Muscle of leg (tissue), 11 donors: ENCODE data around the gene RUNDC3A. TPM values are rescaled to one million over a fixed set of nuclear protein-coding genes. Genes with fewer than 3 reads are reported as not detected.

Source experiments
- DNase-seq: peaks from one replicate; pipeline ENCODE4 v3.0.0; 2013
- H3K27ac ChIP-seq: one replicate; pipeline ENCODE4 v1.5.1; 2013; ENCODE audit warnings: mild to moderate bottlenecking, low read length, control low read depth
- H3K27me3 ChIP-seq: one replicate; pipeline ENCODE4 v1.6.1; 2013; ENCODE audit warnings: low read length; ENCODE audit not compliant: control insufficient read depth, insufficient read depth
- H3K36me3 ChIP-seq: one replicate; pipeline ENCODE4 v1.6.1; 2013; ENCODE audit warnings: low read length; ENCODE audit not compliant: control insufficient read depth, insufficient read depth
- H3K4me1 ChIP-seq: one replicate; pipeline ENCODE4 v1.6.1; 2013; ENCODE audit warnings: low read length; ENCODE audit not compliant: control insufficient read depth, insufficient read depth
- H3K4me3 ChIP-seq: one replicate; pipeline ENCODE4 v1.5.1; 2013; ENCODE audit warnings: low read length, control low read depth
- H3K9me3 ChIP-seq: replicated peaks from 2 replicates; pipeline ENCODE4 v1.6.1; 2013; ENCODE audit warnings: low read depth, low read length; ENCODE audit not compliant: control insufficient read depth
- WGBS: methylation state at CpG from one replicate; pipeline ENCODE4 v1.1.5; 2013; ENCODE audit warnings: missing lambda C conversion rate; ENCODE audit not compliant: insufficient coverage; 5-methylcytosine and 5-hydroxymethylcytosine counted together
- polyA plus RNA-seq, 8 donors: library from polyadenylated mRNA; unstranded; fragments of 120-200 nt; gene quantifications; one replicate each; pipeline versions ENCODE4 v1.2.1 to v1.2.3, GENCODE V29; 2013; ENCODE audit warnings: inconsistent platforms in 1 of 8, low replicate concordance in 1 of 8; ENCODE audit not compliant: insufficient read length in 8 of 8, insufficient read depth in 1 of 8
- total RNA-seq: library from RNA; stranded (reverse); fragments of 120-200 nt; gene quantifications from one replicate; pipeline ENCODE4 v1.2.4, GENCODE V29; 2013

The RUNDC3A gene
- total and polyA plus RNA-seq, 9 donors = 1.4 to 5.2 (median 3.6) TPM

GRCh38 chr17:44349553-44350070, 41.2 kb downstream of the RUNDC3A start:
- peaks cover 37% of the 10 kb centered on the region for H3K36me3 ChIP-seq
- peaks cover 30% of the 10 kb centered on the region for H3K4me1 ChIP-seq
- no peaks in the 10 kb centered on the region for H3K27me3 ChIP-seq
- WGBS = 88% methylated on average over 10 of the region's 12 CpGs
- no peak for DNase-seq
- no peaks in the 10 kb centered on the region for H3K9me3 ChIP-seq
- H3K27ac ChIP-seq = no peak overlapping the region
- no peak overlapping the region for H3K4me3 ChIP-seq

GRCh38 chr17:44350733-44351226, 42.4 kb downstream of the RUNDC3A start:
- H3K27ac ChIP-seq = no peak overlapping the region
- H3K4me3 ChIP-seq = no peak overlapping the region
- DNase-seq = peak; percentile 62
- no peaks in the 10 kb centered on the region for H3K9me3 ChIP-seq
- peaks cover 35% of the 10 kb centered on the region for H3K4me1 ChIP-seq
- 68% methylated on average over 5 of the region's 6 CpGs for WGBS
- H3K27me3 ChIP-seq = no peaks in the 10 kb centered on the region
- peaks cover 45% of the 10 kb centered on the region for H3K36me3 ChIP-seq

DNA sequence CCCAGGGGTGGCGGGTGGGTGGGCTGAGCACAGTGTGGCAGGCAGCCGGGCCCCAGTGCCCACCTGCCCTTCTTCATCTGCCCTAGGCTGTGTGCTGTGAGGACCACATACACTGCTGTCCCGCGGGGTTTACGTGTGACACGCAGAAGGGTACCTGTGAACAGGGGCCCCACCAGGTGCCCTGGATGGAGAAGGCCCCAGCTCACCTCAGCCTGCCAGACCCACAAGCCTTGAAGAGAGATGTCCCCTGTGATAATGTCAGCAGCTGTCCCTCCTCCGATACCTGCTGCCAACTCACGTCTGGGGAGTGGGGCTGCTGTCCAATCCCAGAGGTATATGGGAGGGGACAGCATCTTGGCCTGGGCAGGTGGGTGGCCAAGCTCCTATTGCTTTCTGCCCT, 43.1 kb downstream of the RUNDC3A start:
- H3K4me1 ChIP-seq = peaks cover 31% of the 10 kb centered on the region
- H3K9me3 ChIP-seq = no peaks in the 10 kb centered on the region
- no peaks in the 10 kb centered on the region for H3K27me3 ChIP-seq
- H3K4me3 ChIP-seq = no peak overlapping the region
- 87% methylated on average over 6 of the region's 8 CpGs for WGBS
- peak; percentile 15 for DNase-seq
- peaks cover 50% of the 10 kb centered on the region for H3K36me3 ChIP-seq
- H3K27ac ChIP-seq = no peak overlapping the region

- H3K4me3 ChIP-seq = no peak overlapping the region
- 77% methylated on average over 33 of the region's 36 CpGs for WGBS
- no peaks in the 10 kb centered on the region for H3K9me3 ChIP-seq
- H3K36me3 ChIP-seq = peaks cover 50% of the 10 kb centered on the region
- H3K4me1 ChIP-seq = peaks cover 31% of the 10 kb centered on the region
- no peaks in the 10 kb centered on the region for H3K27me3 ChIP-seq
- DNase-seq = peak; percentile 27
- H3K27ac ChIP-seq = peak overlapping the region; percentile 85
These were observed 43.8 kb downstream of the RUNDC3A start for GRCh38 chr17:44351961-44352827.

DNA sequence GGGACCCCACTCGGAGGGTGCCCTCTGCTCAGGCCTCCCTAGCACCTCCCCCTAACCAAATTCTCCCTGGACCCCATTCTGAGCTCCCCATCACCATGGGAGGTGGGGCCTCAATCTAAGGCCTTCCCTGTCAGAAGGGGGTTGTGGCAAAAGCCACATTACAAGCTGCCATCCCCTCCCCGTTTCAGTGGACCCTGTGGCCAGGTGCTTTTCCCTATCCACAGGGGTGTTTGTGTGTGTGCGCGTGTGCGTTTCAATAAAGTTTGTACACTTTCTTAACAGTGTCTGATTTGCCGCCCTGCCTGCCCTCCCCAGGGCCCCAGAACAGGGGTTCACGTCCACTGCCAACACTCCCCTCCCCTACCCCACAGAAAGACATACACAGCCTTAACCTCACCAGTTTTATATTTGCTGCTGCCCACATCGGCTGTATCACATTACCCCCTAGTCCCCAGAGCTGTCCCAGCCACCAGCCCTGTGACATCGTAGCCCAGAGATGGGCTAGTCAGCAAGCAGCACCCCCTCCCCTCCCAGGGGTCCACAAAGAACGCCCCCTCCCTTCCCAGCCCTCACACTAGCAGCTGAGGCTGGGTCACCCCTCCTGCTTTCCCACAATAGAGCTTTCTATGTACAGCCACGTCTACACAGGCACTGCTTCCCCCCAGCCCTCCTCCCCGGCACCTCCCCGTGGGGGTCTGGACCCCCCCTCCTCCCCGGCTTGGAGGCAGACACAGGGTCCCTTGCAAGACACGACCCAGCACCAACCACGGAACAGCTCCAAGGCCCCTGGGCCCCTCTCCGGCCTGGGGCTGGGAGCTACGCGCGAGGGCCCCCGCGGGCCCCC, 44.6 kb downstream of the RUNDC3A start:
- H3K27me3 ChIP-seq = no peaks in the 10 kb centered on the region
- WGBS = 25% methylated on average over 20 of the region's 22 CpGs
- H3K4me1 ChIP-seq = peaks cover 35% of the 10 kb centered on the region
- peak overlapping the region; percentile 85 for H3K27ac ChIP-seq
- H3K9me3 ChIP-seq = no peaks in the 10 kb centered on the region
- H3K4me3 ChIP-seq = peak overlapping the region; percentile 32
- peak; percentile 59 for DNase-seq
- peaks cover 54% of the 10 kb centered on the region for H3K36me3 ChIP-seq

DNA sequence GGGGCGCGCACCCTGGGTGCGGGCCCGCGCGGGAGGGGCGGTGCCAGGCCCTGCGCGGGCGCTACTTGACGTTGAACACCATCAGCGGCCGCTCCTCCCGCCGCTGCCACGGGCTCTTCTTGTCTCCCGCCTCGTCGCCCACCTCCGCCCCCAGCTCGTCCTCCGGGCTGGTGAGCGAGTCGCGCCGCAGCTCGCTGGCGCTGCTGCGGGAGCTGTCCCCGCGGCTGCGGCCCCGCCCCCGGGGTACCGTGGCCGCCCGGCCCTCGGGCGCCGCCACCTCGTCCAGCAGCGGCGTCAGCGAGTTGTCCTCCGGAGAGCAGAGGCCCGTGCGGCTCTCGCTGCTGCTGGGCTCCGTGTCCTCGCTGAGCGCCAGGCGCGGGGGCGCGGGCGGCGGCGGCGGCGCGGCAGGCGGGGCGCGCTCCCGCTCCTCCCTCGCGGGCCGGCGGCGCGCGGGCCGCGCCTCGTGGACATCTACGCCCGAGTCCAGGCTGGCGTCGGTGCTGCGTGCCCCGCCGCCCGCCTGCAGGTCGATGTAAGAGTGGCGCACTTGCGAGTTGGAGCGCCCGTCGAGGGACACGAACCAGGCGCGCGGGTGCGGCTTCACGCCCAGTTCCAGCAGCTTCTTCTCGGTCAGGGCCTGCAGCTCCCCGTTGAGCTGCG, 45.4 kb downstream of the RUNDC3A start:
- 15% methylated on average over 98 of the region's 98 CpGs for WGBS
- no peaks in the 10 kb centered on the region for H3K9me3 ChIP-seq
- H3K4me3 ChIP-seq = peak overlapping the region; percentile 41
- peak overlapping the region; percentile 85 for H3K27ac ChIP-seq
- H3K27me3 ChIP-seq = no peaks in the 10 kb centered on the region
- peaks cover 57% of the 10 kb centered on the region for H3K36me3 ChIP-seq
- DNase-seq = peak; percentile 65
- peaks cover 42% of the 10 kb centered on the region for H3K4me1 ChIP-seq

- 21% methylated on average over 68 of the region's 77 CpGs for WGBS
- Histone ChIP-seq H3K4me1 (peaks cover 48% of the 10 kb centered on the region), H3K27ac (peak overlapping the region; percentile 20), H3K27me3 (no peaks in the 10 kb centered on the region), H3K9me3 (no peaks in the 10 kb centered on the region), H3K36me3 (peaks cover 53% of the 10 kb centered on the region), H3K4me3 (peak overlapping the region; percentile 21)
- DNase-seq = peak; percentile 77
These were observed 46.5 kb downstream of the RUNDC3A start for GRCh38 chr17:44354582-44355561.

DNA sequence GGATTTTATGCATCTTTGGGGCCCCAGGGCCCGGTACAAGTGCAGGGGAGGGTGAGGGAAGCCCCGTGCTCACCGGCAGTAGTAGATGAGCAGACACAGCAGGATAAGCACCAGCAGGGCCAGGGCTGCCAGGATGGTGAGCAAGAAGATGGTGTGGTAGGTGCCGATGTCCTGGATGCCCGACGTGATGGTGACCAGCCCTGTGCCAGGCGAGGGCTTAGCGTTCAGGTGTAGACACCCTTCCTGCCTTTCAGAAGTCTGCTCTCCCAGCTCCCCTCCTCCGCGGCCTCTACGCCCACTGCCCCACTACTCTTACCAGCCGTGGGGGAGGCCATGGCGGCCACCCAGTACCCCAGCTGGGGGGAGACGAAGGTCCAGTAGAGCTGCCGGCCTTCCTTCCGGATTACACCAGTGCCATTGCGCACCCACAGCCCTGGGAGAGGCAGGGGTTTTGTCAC, 47.3 kb downstream of the RUNDC3A start:
- Histone ChIP-seq H3K27ac (no peak overlapping the region), H3K4me3 (no peak overlapping the region), H3K27me3 (no peaks in the 10 kb centered on the region), H3K36me3 (peaks cover 46% of the 10 kb centered on the region), H3K9me3 (no peaks in the 10 kb centered on the region), H3K4me1 (peaks cover 56% of the 10 kb centered on the region)
- DNase-seq = no peak
- WGBS = 73% methylated on average over 12 of the region's 17 CpGs

GRCh38 chr17:44356241-44356640, 47.8 kb downstream of the RUNDC3A start:
- DNase-seq = peak; percentile 15
- Histone ChIP-seq H3K36me3 (peaks cover 40% of the 10 kb centered on the region), H3K9me3 (no peaks in the 10 kb centered on the region), H3K4me1 (peaks cover 56% of the 10 kb centered on the region), H3K4me3 (no peak overlapping the region), H3K27me3 (no peaks in the 10 kb centered on the region), H3K27ac (no peak overlapping the region)
- WGBS = 92% methylated on average over 11 of the region's 11 CpGs
